ENCODE measurements around the gene DGLUCY. TPM values are rescaled to one million over a fixed set of nuclear protein-coding genes. Genes with fewer than 3 reads are reported as not detected.

Gene DGLUCY
- total and polyA plus RNA-seq, 2 of the 8 experiments (the other 6 are each of a cell fraction or from before 2014, with no cell fraction given): 24.9 to 31.8 TPM

DNA sequence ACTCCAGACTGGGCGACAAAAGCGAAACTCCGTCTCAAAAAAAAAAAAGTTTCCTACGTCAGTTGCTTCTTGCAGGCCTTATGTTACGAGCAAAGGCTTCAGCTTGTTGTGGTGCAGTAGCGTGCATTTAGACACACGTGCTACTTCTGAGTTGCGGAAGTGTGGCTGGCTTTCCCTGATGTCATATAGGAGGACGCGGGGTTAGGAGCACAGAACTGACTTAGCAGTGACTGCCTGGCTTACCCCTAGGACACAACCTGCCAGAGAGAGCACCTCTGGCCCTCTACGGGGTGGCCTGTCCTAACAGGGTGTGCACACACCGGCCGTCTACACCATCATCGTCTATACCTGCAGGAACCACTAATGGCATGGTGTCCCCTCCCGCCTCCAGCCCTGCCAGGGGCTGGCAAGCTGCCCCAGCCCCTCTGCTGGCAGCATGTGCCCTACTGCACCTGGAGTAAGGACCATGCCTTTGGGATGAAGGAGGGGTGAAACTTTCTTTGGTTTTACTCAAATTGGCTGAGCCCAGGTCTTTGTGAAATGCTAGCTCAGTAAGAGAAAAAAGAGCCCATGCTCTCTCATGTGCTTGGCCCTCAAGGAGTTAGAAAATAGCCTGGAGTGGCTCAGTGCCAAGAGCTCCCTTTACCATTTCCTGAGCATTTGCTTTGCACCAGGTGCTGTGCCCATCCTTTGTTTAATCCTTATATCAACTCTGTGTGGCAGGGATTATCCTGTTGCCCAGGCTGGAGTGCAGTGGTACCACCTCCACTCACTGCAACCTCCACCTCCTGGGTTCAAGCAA is 132.4 kb downstream of the DGLUCY start:
- H3K23ac ChIP-seq (ENCODE audit: insufficient read length): no peak overlapping the region
- H3K18ac ChIP-seq (ENCODE audit: extremely low read depth, low read length): no peak overlapping the region
- DNase-seq (ENCODE audit: low read depth in 1 of 2, low spot score in 2 of 2) (no peak), FAIRE-seq (no peak)
- no peak overlapping the region for H2AK5ac ChIP-seq (ENCODE audit: low read depth, low read length)
- no peak overlapping the region for H3K4ac ChIP-seq (replicated peaks; ENCODE audit: insufficient read length, low read depth, low read length)
- peaks cover 2% of the 10 kb centered on the region; the same call in 1 of the 2 replicates for H3K23me2 ChIP-seq (ENCODE audit: low read depth, low read length)
- H2BK20ac ChIP-seq (ENCODE audit: low read length): no peak overlapping the region
- no peak overlapping the region for H4K8ac ChIP-seq (ENCODE audit: extremely low read depth, insufficient read depth, low read length)
- H3K9me3 ChIP-seq (ENCODE audit: insufficient read depth in 2 of 2, low read depth in 1 of 2, low read length in 1 of 2): no peaks in the 10 kb centered on the region
- no peak overlapping the region for H3K14ac ChIP-seq (ENCODE audit: insufficient read length)
- no peak overlapping the region for H4K91ac ChIP-seq (replicated peaks; ENCODE audit: insufficient read length, low read length)
- H3K4me3 ChIP-seq (ENCODE audit: extremely low read depth in 1 of 4, insufficient read depth in 2 of 4, low read depth in 3 of 4, low read length in 4 of 4): no peak overlapping the region
- WGBS, 2 experiments (ENCODE audit: extremely low coverage in 1 of 2, insufficient coverage in 1 of 2, insufficient read length in 1 of 2, insufficient replicate concordance in 2 of 2, low coverage in 1 of 2, low lambda C conversion rate in 2 of 2, missing lambda C conversion rate in 1 of 2): 92% methylated on average over 15 of the region's 15 CpGs; no CpG with 5 or more reads in 1 of the 2 experiments
- no peaks in the 10 kb centered on the region for H4K20me1 ChIP-seq (replicated peaks in 1 of 2; ENCODE audit: control insufficient read depth in 1 of 2, insufficient read depth in 2 of 2, low read length in 2 of 2)
- no peak overlapping the region for H2BK12ac ChIP-seq (ENCODE audit: low read depth, low read length)
- TF ChIP-seq SIRT6 (IDR thresholded peaks at IDR 0.05; ENCODE audit: low read length) (no peak), CBX5 (IDR thresholded peaks at IDR 0.05; ENCODE audit: low read depth, low read length) (no peak)
- H3K9ac ChIP-seq (replicated peaks in 1 of 4; ENCODE audit: extremely low read depth in 1 of 4, low read depth in 3 of 4, low read length in 3 of 4): no peak overlapping the region
- H3K36me3 ChIP-seq (ENCODE audit: control insufficient read depth in 2 of 4, insufficient read depth in 4 of 4, low read length in 3 of 4): no peaks in the 10 kb centered on the region
- H3K4me2 ChIP-seq (ENCODE audit: insufficient read depth in 1 of 2, low read depth in 2 of 2, low read length in 2 of 2): no peak overlapping the region
- H2BK5ac ChIP-seq (ENCODE audit: low read depth, low read length): no peak overlapping the region
- no peak overlapping the region for H3K56ac ChIP-seq (replicated peaks; ENCODE audit: insufficient read length, low read depth, low read length)
- H3K79me1 ChIP-seq (ENCODE audit: low read depth, low read length): no peaks in the 10 kb centered on the region
- H3K27ac ChIP-seq (ENCODE audit: low read depth, low read length): no peak overlapping the region
- H2AFZ ChIP-seq (ENCODE audit: low read length): no peak overlapping the region
- no peaks in the 10 kb centered on the region for H3K79me2 ChIP-seq (ENCODE audit: control insufficient read depth in 1 of 2, insufficient read depth in 2 of 2, low read length in 2 of 2)
- no peaks in the 10 kb centered on the region; a peak in 3 of 7 replicates for H3K4me1 ChIP-seq (replicated peaks in 1 of 4; ENCODE audit: control insufficient read depth in 3 of 4, insufficient read depth in 4 of 4, low read length in 3 of 4)
- CTCF ChIA-PET (ENCODE audit: partially characterized antibody): interaction anchor here (0.6 to 4.5 kb wide), 7 partner anchors 9 to 513 kb away, joined by 3 to 16 read pairs (median 4); no protein-coding TSS in a partner anchor
- POLR2A ChIA-PET (ENCODE audit: partially characterized antibody): interaction anchor here (0.6 kb wide), 1 partner anchor 41 kb away, joined by 3 read pairs; no protein-coding TSS in a partner anchor
- no peak overlapping the region for H2BK120ac ChIP-seq (replicated peaks; ENCODE audit: low read depth, low read length)
- no peak overlapping the region for H2BK15ac ChIP-seq (ENCODE audit: low read length)
- peaks cover 0 to 2% (median 0%) of the 10 kb centered on the region in 4 experiments; a peak in 1 of 7 replicates for H3K27me3 ChIP-seq (replicated peaks in 1 of 4; ENCODE audit: control insufficient read depth in 3 of 4, extremely low read depth in 1 of 4, insufficient read depth in 3 of 4, low read length in 3 of 4)
- H4K5ac ChIP-seq (ENCODE audit: insufficient read length, low read depth, low read length): no peak overlapping the region
